MM.1S (cell line): ENCODE results near the gene CMTM8.

Experiments
- CTCF ChIP-seq: fragments of 300-600 bp; sonication (generic); IDR thresholded peaks from 2 replicates; pipeline ENCODE4 v1.5.1; 2016; ENCODE audit warnings: antibody characterized with exemption, low read length, mixed read lengths
- EZH2 ChIP-seq: fragments of 300-600 bp; sonication (generic); optimal IDR thresholded peaks from 2 replicates; pipeline ENCODE3; 2017; ENCODE audit warnings: low read depth, mild to moderate bottlenecking, antibody characterized with exemption, low read length, mixed read lengths
- EZH2phosphoT487 ChIP-seq: fragments of 300-600 bp; sonication (generic); IDR thresholded peaks from 2 replicates; pipeline ENCODE4 v1.6.1; 2018; ENCODE audit warnings: antibody characterized with exemption, low read length

GRCh38 chr3:32254268-32254667 is 15.8 kb downstream of the CMTM8 start:
- TF ChIP-seq CTCF (no peak), EZH2 (no peak), EZH2phosphoT487 (no peak)
